Measurements from ENCODE around the gene FRMD4B.
"Not testable (repeated sequence)": the region's sequence is repeated elsewhere in the genome, so short reads cannot be mapped to it uniquely, and the experiment has no call there.

FRMD4B gene

GRCh38 chr3:69235882-69236281 is 150.0 kb downstream of the FRMD4B start:
- H3K9me3 ChIP-seq: no peaks in the 10 kb centered on the region
- no peaks in the 10 kb centered on the region for H3K27me3 ChIP-seq
- TF ChIP-seq, protein P1, sequence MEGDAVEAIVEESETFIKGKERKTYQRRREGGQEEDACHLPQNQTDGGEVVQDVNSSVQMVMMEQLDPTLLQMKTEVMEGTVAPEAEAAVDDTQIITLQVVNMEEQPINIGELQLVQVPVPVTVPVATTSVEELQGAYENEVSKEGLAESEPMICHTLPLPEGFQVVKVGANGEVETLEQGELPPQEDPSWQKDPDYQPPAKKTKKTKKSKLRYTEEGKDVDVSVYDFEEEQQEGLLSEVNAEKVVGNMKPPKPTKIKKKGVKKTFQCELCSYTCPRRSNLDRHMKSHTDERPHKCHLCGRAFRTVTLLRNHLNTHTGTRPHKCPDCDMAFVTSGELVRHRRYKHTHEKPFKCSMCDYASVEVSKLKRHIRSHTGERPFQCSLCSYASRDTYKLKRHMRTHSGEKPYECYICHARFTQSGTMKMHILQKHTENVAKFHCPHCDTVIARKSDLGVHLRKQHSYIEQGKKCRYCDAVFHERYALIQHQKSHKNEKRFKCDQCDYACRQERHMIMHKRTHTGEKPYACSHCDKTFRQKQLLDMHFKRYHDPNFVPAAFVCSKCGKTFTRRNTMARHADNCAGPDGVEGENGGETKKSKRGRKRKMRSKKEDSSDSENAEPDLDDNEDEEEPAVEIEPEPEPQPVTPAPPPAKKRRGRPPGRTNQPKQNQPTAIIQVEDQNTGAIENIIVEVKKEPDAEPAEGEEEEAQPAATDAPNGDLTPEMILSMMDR (IDR thresholded peaks at IDR 0.05): no peak
- H3K4me1 ChIP-seq (ENCODE audit: control insufficient read depth in 1 of 2, insufficient read depth in 1 of 2, low read depth in 1 of 2, low read length in 1 of 2): peaks cover 0 to 4% of the 10 kb centered on the region in 2 experiments
- peaks cover 3% of the 10 kb centered on the region for H3K36me3 ChIP-seq
- no peak overlapping the region for H3K27ac ChIP-seq
- no peak overlapping the region for H3K4me3 ChIP-seq (ENCODE audit: low read depth in 1 of 2, low read length in 1 of 2)

DNA sequence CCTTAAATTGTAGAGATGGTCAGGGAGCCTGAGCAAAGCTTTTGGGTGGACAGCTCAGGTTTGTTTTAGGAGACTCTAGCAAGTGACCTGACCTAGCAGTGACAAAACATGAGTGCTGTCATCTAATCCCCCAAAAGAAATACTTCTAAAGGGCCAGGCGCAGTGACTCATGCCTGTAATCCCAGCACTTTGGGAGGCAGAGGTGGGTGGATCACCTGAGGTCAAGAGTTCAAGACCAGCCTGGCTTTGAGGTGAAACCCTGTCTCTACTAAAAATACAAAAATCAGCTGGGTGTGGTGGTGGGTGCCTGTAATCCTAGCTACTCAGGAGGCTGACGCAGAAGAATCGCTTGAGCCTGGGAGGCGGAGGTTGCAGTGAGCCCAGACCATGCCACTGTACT is 150.7 kb downstream of the FRMD4B start:
- H3K4me3 ChIP-seq (ENCODE audit: low read depth in 1 of 2, low read length in 1 of 2): not testable (repeated sequence)

GRCh38 chr3:69232482-69232881 is 153.4 kb downstream of the FRMD4B start:
- Histone ChIP-seq H3K36me3 (no peaks in the 10 kb centered on the region), H3K4me1 (ENCODE audit: control insufficient read depth in 1 of 2, insufficient read depth in 1 of 2, low read depth in 1 of 2, low read length in 1 of 2) (peaks cover 0 to 4% of the 10 kb centered on the region in 2 experiments), H3K27me3 (no peaks in the 10 kb centered on the region), H3K9me3 (no peaks in the 10 kb centered on the region), H3K27ac (no peak overlapping the region), H3K4me3 (ENCODE audit: low read depth in 1 of 2, low read length in 1 of 2) (no peak overlapping the region)
- TF ChIP-seq, protein P1 (IDR thresholded peaks at IDR 0.05): no peak

More for the DNA sequence above, 150.7 kb downstream of the FRMD4B start:
- not testable (repeated sequence) for H3K27me3 ChIP-seq; H3K4me1 ChIP-seq (ENCODE audit: control insufficient read depth in 1 of 2, insufficient read depth in 1 of 2, low read depth in 1 of 2, low read length in 1 of 2); H3K9me3 ChIP-seq; H3K27ac ChIP-seq; H3K36me3 ChIP-seq

DNA sequence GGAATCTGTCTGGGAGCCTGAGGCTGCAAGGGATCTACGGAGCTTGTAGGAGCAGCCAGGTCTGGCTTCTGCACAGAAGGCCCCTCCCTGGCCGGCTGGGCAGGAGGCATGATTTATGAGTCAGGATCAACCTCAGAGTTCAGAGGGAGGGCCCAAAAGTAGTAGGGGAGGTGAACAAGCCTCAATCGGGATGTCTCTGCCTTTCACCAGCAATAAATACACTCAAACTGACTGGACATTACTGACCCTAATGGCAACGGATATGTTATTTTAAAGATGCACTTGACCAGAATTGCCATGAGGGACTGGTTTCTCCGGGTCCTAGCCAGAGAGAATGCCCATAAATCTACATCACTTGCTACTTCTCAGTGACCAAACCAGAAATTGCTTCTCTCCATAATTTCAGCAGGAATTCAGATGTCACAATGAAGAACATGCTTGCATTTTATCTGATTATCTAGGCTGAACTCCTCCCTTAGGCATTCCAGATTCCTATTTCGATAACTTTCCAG is 153.9 kb downstream of the FRMD4B start:
- Histone ChIP-seq H3K4me3 (ENCODE audit: low read depth in 1 of 2, low read length in 1 of 2) (no peak overlapping the region), H3K36me3 (no peaks in the 10 kb centered on the region), H3K27me3 (no peaks in the 10 kb centered on the region), H3K9me3 (no peaks in the 10 kb centered on the region), H3K27ac (no peak overlapping the region), H3K4me1 (ENCODE audit: control insufficient read depth in 1 of 2, insufficient read depth in 1 of 2, low read depth in 1 of 2, low read length in 1 of 2) (peaks cover 0 to under 1% of the 10 kb centered on the region in 2 experiments)
- TF ChIP-seq, protein P1 (IDR thresholded peaks at IDR 0.05): no peak

- no peaks in the 10 kb centered on the region for H3K9me3 ChIP-seq
- no peak overlapping the region for H3K27ac ChIP-seq
- H3K27me3 ChIP-seq: no peaks in the 10 kb centered on the region
- H3K4me3 ChIP-seq (ENCODE audit: low read depth in 1 of 2, low read length in 1 of 2): no peak overlapping the region
- H3K36me3 ChIP-seq: no peaks in the 10 kb centered on the region
- H3K4me1 ChIP-seq (ENCODE audit: control insufficient read depth in 1 of 2, insufficient read depth in 1 of 2, low read depth in 1 of 2, low read length in 1 of 2): peaks cover 8% of the 10 kb centered on the region in 2 experiments
- TF ChIP-seq, protein P1 (IDR thresholded peaks at IDR 0.05): no peak
Measured at GRCh38 chr3:69226071-69226470, 159.8 kb downstream of the FRMD4B start.

DNA sequence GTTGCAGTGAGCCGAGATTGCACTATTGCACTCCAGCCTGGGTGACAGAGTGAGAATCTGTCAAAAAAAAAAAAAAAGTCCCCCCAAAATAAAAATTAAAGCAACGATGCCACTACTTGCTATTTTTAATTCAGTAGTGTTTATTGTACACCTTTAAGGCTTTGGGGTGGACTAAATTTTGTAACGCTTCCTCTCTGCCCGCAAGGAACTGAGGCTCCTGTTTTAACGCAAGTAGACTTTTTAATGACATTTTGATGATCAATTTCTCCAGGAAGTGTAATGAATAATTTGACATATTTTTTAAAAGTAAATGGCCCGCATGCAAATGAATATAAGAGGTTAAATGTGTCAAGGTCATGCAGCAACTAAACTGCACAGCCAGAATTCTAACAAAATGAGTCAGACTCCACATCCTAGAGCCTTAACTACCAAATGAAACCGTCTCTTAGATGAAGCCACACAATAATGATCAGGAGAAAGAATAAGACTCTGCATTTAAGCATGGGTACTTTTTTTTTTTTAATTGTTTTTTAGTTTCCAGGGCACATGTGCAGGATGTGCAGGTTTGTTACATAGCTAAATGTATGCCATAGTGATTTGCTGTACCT is 166.7 kb downstream of the FRMD4B start:
- no peak overlapping the region for H3K27ac ChIP-seq
- no peaks in the 10 kb centered on the region for H3K27me3 ChIP-seq
- TF ChIP-seq, protein P1 (IDR thresholded peaks at IDR 0.05): no peak
- peaks cover 20 to 23% of the 10 kb centered on the region in 2 experiments for H3K4me1 ChIP-seq (ENCODE audit: control insufficient read depth in 1 of 2, insufficient read depth in 1 of 2, low read depth in 1 of 2, low read length in 1 of 2)
- no peaks in the 10 kb centered on the region for H3K9me3 ChIP-seq
- H3K4me3 ChIP-seq (ENCODE audit: low read depth in 1 of 2, low read length in 1 of 2): no peak overlapping the region
- peaks cover 10% of the 10 kb centered on the region for H3K36me3 ChIP-seq
